Transverse colon (tissue), 4 donors: ENCODE measurements around the gene NAT8. TPM values are rescaled to one million over a fixed set of nuclear protein-coding genes. Genes with fewer than 3 reads are reported as not detected.
"Not testable (repeated sequence)": the region's sequence is repeated elsewhere in the genome, so short reads cannot be mapped to it uniquely, and the experiment has no call there.

Experiments
- DNase-seq: peaks from one replicate; pipeline ENCODE4 v3.0.0-alpha.2; 2019
- H3K27ac ChIP-seq, 4 donors: fragments of 200-600 bp; sonication (generic); 2 replicates each; pipeline ENCODE4 v1.5.1; 2016 to 2018; ENCODE audit warnings: inconsistent platforms in 4 of 4
- H3K27me3 ChIP-seq: fragments of 200-600 bp; sonication (generic); 2 replicates; pipeline ENCODE4 v1.5.1; 2017; ENCODE audit warnings: inconsistent platforms
- H3K36me3 ChIP-seq, 4 donors: fragments of 200-600 bp; sonication (generic); 2 replicates each; pipeline ENCODE4 v1.5.1; 2017 to 2019; ENCODE audit warnings: inconsistent platforms in 4 of 4
- H3K4me1 ChIP-seq, 4 donors: fragments of 200-600 bp; sonication (generic); 2 replicates each; pipeline ENCODE4 v1.5.1; 2017 to 2020; ENCODE audit warnings: inconsistent platforms in 4 of 4
- H3K4me3 ChIP-seq, 4 donors: fragments of 200-600 bp; sonication (generic); 1 replicate in 1 of 4; 2 replicates in 3 of 4; pipeline versions ENCODE4 v1.5.1 to v1.6.1; 2017 to 2019; ENCODE audit warnings: inconsistent platforms in 4 of 4
- H3K9me3 ChIP-seq, 2 donors: fragments of 200-600 bp; sonication (generic); 2 replicates each; pipeline ENCODE4 v1.5.1; 2017 to 2019; ENCODE audit warnings: inconsistent platforms in 2 of 2
- EP300 ChIP-seq: sonication (generic); formaldehyde crosslinking; IDR thresholded peaks from one replicate; pipeline ENCODE4 v1.6.1; 2017; ENCODE audit warnings: antibody characterized with exemption, low read depth
- POLR2A ChIP-seq: fragments of 450-650 bp; IDR thresholded peaks from one replicate; pipeline ENCODE4 v1.6.1; 2016; ENCODE audit warnings: antibody characterized with exemption, mild to moderate bottlenecking, moderate library complexity
- POLR2AphosphoS5 ChIP-seq, 3 donors: sonication (generic); formaldehyde crosslinking; IDR thresholded peaks; one replicate each; pipeline ENCODE4 v1.6.1; 2016; ENCODE audit warnings: antibody characterized with exemption in 3 of 3
- WGBS, 2 donors: methylation state at CpG; one replicate each; pipeline ENCODE4 v1.1.5; 2018; ENCODE audit warnings: low coverage in 1 of 2; 5-methylcytosine and 5-hydroxymethylcytosine counted together
- in situ Hi-C, 4 donors: fragments of 200-750 bp; cut with MboI; loops; one replicate each; pipeline versions ENCODE4 v1.15.0 to v1.15.1; 2017; ENCODE audit warnings: low sequenced_read_pairs in 3 of 4, low pct_ligation_motif_present in 1 of 4, low pct_unique_long_range_greater_than_20kb in 1 of 4
- intact Hi-C: fragments of 100-400 bp; cut with DNase I; formaldehyde crosslinking; loops from one replicate; pipeline ENCODE4 v1.15.1; 2023; ENCODE audit warnings: low total_unique reads
- total RNA-seq, 4 donors: library from RNA; depleted of rRNA; stranded (reverse); fragments of >200 nt; gene quantifications; one replicate each; pipeline ENCODE4 v1.1.0, GENCODE V29; 2016
- TF ChIP-seq, protein P1 (sequence below), 5 experiments: fragments of 200-600 bp in 3 of 5; fragments of 450-650 bp in 2 of 5; sonication (generic) in 3 of 5; IDR thresholded peaks; 1 replicate in 2 of 5; 2 replicates in 3 of 5; pipeline ENCODE4 v1.5.1; 2016 to 2017; ENCODE audit warnings: antibody characterized with exemption in 5 of 5, inconsistent platforms in 3 of 5, mild to moderate bottlenecking in 2 of 5, moderate library complexity in 1 of 5

Gene NAT8
- total RNA-seq, 4 donors from 2014 or later = 1.2 to 4.6 TPM; not detected in 2

DNA sequence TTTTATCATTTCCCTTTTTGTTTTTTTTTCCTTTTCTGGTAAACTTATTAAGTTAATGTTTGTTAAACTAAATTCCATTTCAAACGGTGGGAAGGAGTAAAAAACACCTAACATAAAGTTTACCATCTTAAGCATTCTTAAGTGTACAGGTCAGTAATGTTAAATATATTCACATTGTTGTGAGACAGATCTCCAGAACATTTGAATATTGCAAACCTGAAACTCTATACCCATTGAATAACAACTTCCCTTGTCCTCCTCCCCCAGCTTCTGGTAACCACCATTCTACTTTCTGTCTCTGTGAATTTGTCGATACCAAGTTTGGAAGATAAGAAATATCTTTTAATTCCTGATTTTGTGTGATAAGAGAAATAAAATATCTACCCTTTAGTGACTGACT lies 12.0 kb upstream of the NAT8 start:
- Histone ChIP-seq H3K36me3 (no peaks in the 10 kb centered on the region), H3K27me3 (no peaks in the 10 kb centered on the region), H3K9me3 (no peaks in the 10 kb centered on the region), H3K4me3 (no peak overlapping the region), H3K4me1 (no peaks in the 10 kb centered on the region), H3K27ac (no peak overlapping the region)
- no peak for TF ChIP-seq EP300
- TF ChIP-seq, protein P1, sequence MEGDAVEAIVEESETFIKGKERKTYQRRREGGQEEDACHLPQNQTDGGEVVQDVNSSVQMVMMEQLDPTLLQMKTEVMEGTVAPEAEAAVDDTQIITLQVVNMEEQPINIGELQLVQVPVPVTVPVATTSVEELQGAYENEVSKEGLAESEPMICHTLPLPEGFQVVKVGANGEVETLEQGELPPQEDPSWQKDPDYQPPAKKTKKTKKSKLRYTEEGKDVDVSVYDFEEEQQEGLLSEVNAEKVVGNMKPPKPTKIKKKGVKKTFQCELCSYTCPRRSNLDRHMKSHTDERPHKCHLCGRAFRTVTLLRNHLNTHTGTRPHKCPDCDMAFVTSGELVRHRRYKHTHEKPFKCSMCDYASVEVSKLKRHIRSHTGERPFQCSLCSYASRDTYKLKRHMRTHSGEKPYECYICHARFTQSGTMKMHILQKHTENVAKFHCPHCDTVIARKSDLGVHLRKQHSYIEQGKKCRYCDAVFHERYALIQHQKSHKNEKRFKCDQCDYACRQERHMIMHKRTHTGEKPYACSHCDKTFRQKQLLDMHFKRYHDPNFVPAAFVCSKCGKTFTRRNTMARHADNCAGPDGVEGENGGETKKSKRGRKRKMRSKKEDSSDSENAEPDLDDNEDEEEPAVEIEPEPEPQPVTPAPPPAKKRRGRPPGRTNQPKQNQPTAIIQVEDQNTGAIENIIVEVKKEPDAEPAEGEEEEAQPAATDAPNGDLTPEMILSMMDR (IDR thresholded peaks at IDR 0.05) = no peak
- no peak for TF ChIP-seq POLR2AphosphoS5 (IDR thresholded peaks at IDR 0.05)
- no peak for TF ChIP-seq POLR2A
- in situ Hi-C loops = no loop called here
- intact Hi-C loops = no loop called here
- 55 to 56% methylated on average over 2 of the region's 2 CpGs for WGBS, 2 donors
- DNase-seq = no peak

DNA sequence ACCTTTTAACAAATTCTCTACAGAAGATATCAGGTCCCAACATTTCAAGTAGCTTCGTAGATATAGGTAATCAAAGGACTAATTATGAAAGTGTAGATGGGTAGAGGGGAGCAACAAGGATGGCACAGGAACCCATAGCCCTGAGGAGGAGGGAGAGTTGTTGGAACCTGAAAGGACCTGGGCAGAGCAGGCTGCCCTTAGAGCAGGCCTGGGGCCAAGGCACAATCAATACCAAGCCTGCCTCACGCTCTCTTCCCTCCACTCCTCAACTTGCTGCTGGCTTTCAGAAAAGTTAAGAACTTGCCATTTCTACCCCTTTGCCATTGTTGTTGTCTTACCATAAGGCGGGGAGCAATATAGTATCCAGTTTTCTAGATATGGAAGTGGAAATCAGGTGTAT lies 10.1 kb upstream of the NAT8 start:
- Histone ChIP-seq H3K4me1 (no peaks in the 10 kb centered on the region), H3K36me3 (no peaks in the 10 kb centered on the region), H3K4me3 (no peak overlapping the region), H3K9me3 (no peaks in the 10 kb centered on the region), H3K27ac (no peak overlapping the region), H3K27me3 (no peaks in the 10 kb centered on the region)
- intact Hi-C loops (no loop called here), in situ Hi-C loops (no loop called here)
- WGBS, 2 donors = 92 to 97% methylated on average over 3 of the region's 3 CpGs
- no peak for DNase-seq
- TF ChIP-seq, protein P1 (IDR thresholded peaks at IDR 0.05) = no peak
- TF ChIP-seq POLR2AphosphoS5 (IDR thresholded peaks at IDR 0.05) (no peak), POLR2A (no peak)

DNA sequence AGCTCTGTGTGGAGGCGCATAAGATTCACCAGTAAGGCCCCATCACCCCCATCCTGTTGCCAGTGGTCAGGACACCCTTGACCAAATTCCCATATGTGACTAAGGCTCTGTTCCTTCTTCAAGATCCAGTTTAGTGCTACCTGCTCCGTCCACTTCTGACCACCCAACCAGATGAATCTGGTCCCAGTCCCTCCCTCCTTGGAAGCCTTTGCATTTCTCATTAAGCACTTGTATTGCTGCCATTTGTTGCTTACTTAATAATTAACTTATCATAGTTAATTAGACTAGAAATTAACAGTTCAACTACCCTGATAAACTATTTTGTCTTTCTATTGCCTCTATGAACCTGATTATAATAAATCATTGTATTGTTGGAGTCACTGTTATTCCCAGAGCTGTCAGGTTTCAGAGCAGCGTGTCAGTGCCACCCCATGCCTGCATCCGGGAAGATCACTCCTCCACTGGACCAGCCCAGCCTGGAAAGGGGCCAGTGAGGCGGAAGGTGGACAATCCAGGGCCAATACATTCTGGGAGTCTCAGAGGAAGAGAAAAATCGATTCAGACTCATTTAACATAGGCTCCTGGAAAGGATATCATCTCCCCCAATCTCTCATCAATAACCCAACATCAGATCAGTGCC lies 9.5 kb upstream of the NAT8 start:
- H3K27me3 ChIP-seq = no peaks in the 10 kb centered on the region
- in situ Hi-C loops (no loop called here), intact Hi-C loops (no loop called here)
- no peaks in the 10 kb centered on the region for H3K4me1 ChIP-seq
- H3K4me3 ChIP-seq = no peak overlapping the region
- no peaks in the 10 kb centered on the region for H3K9me3 ChIP-seq
- H3K36me3 ChIP-seq = no peaks in the 10 kb centered on the region
- TF ChIP-seq, protein P1 (IDR thresholded peaks at IDR 0.05) = no peak
- TF ChIP-seq POLR2A = no peak
- TF ChIP-seq EP300 = no peak
- no peak for TF ChIP-seq POLR2AphosphoS5 (IDR thresholded peaks at IDR 0.05)
- 73 to 76% methylated on average over 3 to 6 of the region's 6 CpGs for WGBS, 2 donors
- no peak overlapping the region for H3K27ac ChIP-seq
- no peak for DNase-seq

DNA sequence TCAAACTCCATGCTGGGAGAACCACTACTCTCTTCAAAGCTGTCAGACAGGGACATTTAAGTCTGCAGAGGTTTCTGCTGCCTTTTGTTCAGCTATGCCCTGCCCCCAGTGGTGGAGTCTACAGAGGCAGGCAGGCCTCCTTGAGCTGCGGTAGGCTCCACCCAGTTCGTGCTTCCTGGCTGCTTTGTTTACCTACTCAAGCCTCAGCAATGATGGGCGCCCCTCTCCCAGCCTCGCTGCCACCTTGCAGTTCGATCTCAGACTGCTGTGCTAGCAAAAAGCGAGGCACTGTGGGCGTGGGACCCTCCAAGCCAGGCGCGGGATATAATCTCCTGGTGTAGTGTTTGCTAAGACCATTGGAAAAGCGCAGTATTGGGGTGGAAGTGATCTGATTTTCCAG lies 5.5 kb upstream of the NAT8 start:
- intact Hi-C loops, DNase-seq, H3K4me3 ChIP-seq, H3K27ac ChIP-seq, H3K27me3 ChIP-seq, H3K9me3 ChIP-seq, H3K36me3 ChIP-seq, in situ Hi-C loops, H3K4me1 ChIP-seq: not testable (repeated sequence)
- WGBS, 2 donors = 77% methylated on average over 10 of the region's 10 CpGs; no CpG with 5 or more reads in 1 of the 2 donors

DNA sequence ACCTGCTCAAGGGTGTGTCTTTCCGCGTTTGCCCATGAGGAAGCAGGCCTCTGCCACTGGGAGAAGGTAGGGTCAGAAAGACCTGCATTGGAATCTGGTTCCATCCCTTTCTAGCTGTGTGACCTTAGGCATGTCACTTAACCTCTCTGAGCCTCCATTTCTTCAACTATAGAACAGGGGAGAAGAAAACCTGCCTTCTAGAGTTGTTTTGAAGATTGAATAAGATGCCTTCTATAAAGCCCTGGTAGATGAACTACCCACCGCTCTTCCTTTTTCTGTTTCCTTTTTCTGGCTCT lies 507 bp downstream of the NAT8 start:
- DNase-seq = no peak

More for the DNA sequence above, 507 bp downstream of the NAT8 start:
- intact Hi-C loops = no loop called here
- TF ChIP-seq, protein P1 (IDR thresholded peaks at IDR 0.05) = no peak
- TF ChIP-seq POLR2AphosphoS5 (IDR thresholded peaks at IDR 0.05) (no peak), POLR2A (no peak), EP300 (no peak)
- WGBS, 2 donors = 80% methylated on average over 3 of the region's 3 CpGs; no CpG with 5 or more reads in 1 of the 2 donors
- H3K27ac ChIP-seq = no peak overlapping the region
- in situ Hi-C loops = no loop called here
- H3K4me3 ChIP-seq = no peak overlapping the region
- H3K4me1 ChIP-seq = peaks cover 0 to 36% (median 12%) of the 10 kb centered on the region in 4 donors
- no peaks in the 10 kb centered on the region for H3K27me3 ChIP-seq
- no peaks in the 10 kb centered on the region for H3K36me3 ChIP-seq
- no peaks in the 10 kb centered on the region for H3K9me3 ChIP-seq
